H1 (cell line): ENCODE results near the gene SCNM1. TPM values are rescaled to one million over a fixed set of nuclear protein-coding genes. Genes with fewer than 3 reads are reported as not detected.
A peak's percentile ranks its signal among the peaks of the same experiment; 100 is the strongest.

ENCODE experiments used
- CTCF ChIA-PET: fragments of 300-600 bp; sonication (Branson Sonifier 250); formaldehyde crosslinking; loops from one replicate; lab custom pipeline; 2021; ENCODE audit not compliant: partially characterized antibody; lab: Charles Lee
- POLR2A ChIA-PET: fragments of 300-600 bp; sonication (Branson Sonifier 250); formaldehyde crosslinking; loops from one replicate; lab custom pipeline; 2021; ENCODE audit warnings: inconsistent platforms; ENCODE audit not compliant: partially characterized antibody; lab: Charles Lee
- DNase-seq, 2 experiments: peaks; one replicate each; pipeline versions ENCODE4 v3.0.0 to v3.0.0-alpha.2; 2010 to 2022; ENCODE audit warnings: low spot score in 2 of 2, low read depth in 1 of 2, mixed read lengths in 1 of 2
- FAIRE-seq: peaks from 2 replicates; lab custom pipeline; 2011; peaks lifted over from hg19 to GRCh38; lab: Jason Lieb, UNC
- H2AFZ ChIP-seq: 2 replicates; pipeline ENCODE4 v1.8.1; 2012; ENCODE audit warnings: low read length, inconsistent platforms
- H2AK5ac ChIP-seq: 2 replicates; pipeline ENCODE4 v1.6.1; 2013; ENCODE audit warnings: low read depth, low read length
- H2BK120ac ChIP-seq: replicated peaks from 2 replicates; pipeline ENCODE3; 2013; ENCODE audit warnings: low read depth, low read length, inconsistent platforms
- H2BK12ac ChIP-seq: 2 replicates; pipeline ENCODE4 v1.6.1; 2013; ENCODE audit warnings: low read depth, low read length
- H2BK15ac ChIP-seq: 2 replicates; pipeline ENCODE4 v1.6.1; 2013; ENCODE audit warnings: low read length
- H2BK20ac ChIP-seq: 2 replicates; pipeline ENCODE4 v1.6.1; 2013; ENCODE audit warnings: low read length
- H2BK5ac ChIP-seq: 2 replicates; pipeline ENCODE4 v1.6.1; 2013; ENCODE audit warnings: low read depth, low read length
- H3K14ac ChIP-seq: 2 replicates; pipeline ENCODE4 v1.6.1; 2013; ENCODE audit warnings: inconsistent platforms; ENCODE audit not compliant: insufficient read length
- H3K18ac ChIP-seq: 2 replicates; pipeline ENCODE4 v1.6.1; 2013; ENCODE audit warnings: low read length; ENCODE audit errors: extremely low read depth
- H3K23ac ChIP-seq: 2 replicates; pipeline ENCODE4 v1.6.1; 2013; ENCODE audit warnings: inconsistent platforms; ENCODE audit not compliant: insufficient read length
- H3K23me2 ChIP-seq: 2 replicates; pipeline ENCODE4 v1.6.1; 2013; ENCODE audit warnings: low read depth, low read length
- H3K27ac ChIP-seq: 2 replicates; pipeline ENCODE4 v1.6.1; 2011; ENCODE audit warnings: low read depth, low read length, inconsistent platforms
- H3K27me3 ChIP-seq, 4 experiments: replicated peaks in 1 of 4; 1 replicate in 1 of 4; 2 replicates in 3 of 4; pipeline versions ENCODE4 v1.6.1 to v1.8.1; 2011 to 2013; ENCODE audit warnings: low read length in 3 of 4, mild to moderate bottlenecking in 3 of 4, inconsistent platforms in 2 of 4, mixed read lengths in 2 of 4, moderate library complexity in 1 of 4; ENCODE audit not compliant: control insufficient read depth in 3 of 4, insufficient read depth in 3 of 4; ENCODE audit errors: extremely low read depth in 1 of 4
- H3K36me3 ChIP-seq, 4 experiments: 2 replicates each; pipeline versions ENCODE4 v1.6.1 to v1.8.1; 2011 to 2013; ENCODE audit warnings: mild to moderate bottlenecking in 4 of 4, low read length in 3 of 4, moderate library complexity in 2 of 4, control low read depth in 1 of 4, inconsistent platforms in 1 of 4; ENCODE audit not compliant: insufficient read depth in 4 of 4, control insufficient read depth in 2 of 4
- H3K4ac ChIP-seq: replicated peaks from 2 replicates; pipeline ENCODE3; 2013; ENCODE audit warnings: low read length, low read depth, mixed read lengths, inconsistent platforms; ENCODE audit not compliant: insufficient read length
- H3K4me1 ChIP-seq, 4 experiments: replicated peaks in 1 of 4; 1 replicate in 1 of 4; 2 replicates in 3 of 4; pipeline versions ENCODE4 v1.6.1 to v1.8.1; 2011 to 2013; ENCODE audit warnings: low read length in 3 of 4, inconsistent platforms in 2 of 4, mixed read lengths in 1 of 4; ENCODE audit not compliant: insufficient read depth in 4 of 4, control insufficient read depth in 3 of 4
- H3K4me2 ChIP-seq, 2 experiments: 2 replicates each; pipeline versions ENCODE4 v1.6.1 to v1.8.1; 2011 to 2013; ENCODE audit warnings: low read depth in 2 of 2, low read length in 2 of 2, control low read depth in 1 of 2, inconsistent platforms in 1 of 2, mild to moderate bottlenecking in 1 of 2; ENCODE audit not compliant: insufficient read depth in 1 of 2
- H3K4me3 ChIP-seq, 4 experiments: fragments of 200-600, 300-600 bp in 1 of 4; sonication (generic), shearing (Covaris generic), sonication (Bioruptor Twin) in 1 of 4; 2 replicates each; pipeline versions ENCODE4 v1.5.1 to v1.8.1; 2011 to 2016; ENCODE audit warnings: low read length in 4 of 4, low read depth in 3 of 4, control low read depth in 2 of 4, inconsistent platforms in 2 of 4, mild to moderate bottlenecking in 2 of 4, mixed read lengths in 1 of 4, moderate library complexity in 1 of 4; ENCODE audit not compliant: insufficient read depth in 2 of 4; ENCODE audit errors: extremely low read depth in 1 of 4
- H3K56ac ChIP-seq: replicated peaks from 2 replicates; pipeline ENCODE3; 2013; ENCODE audit warnings: low read depth, mild to moderate bottlenecking, mixed read lengths, low read length, inconsistent platforms; ENCODE audit not compliant: insufficient read length
- H3K79me1 ChIP-seq: 2 replicates; pipeline ENCODE4 v1.6.1; 2013; ENCODE audit warnings: low read depth, low read length, control low read depth
- H3K79me2 ChIP-seq, 2 experiments: 2 replicates each; pipeline versions ENCODE4 v1.6.1 to v1.8.1; 2012 to 2013; ENCODE audit warnings: low read length in 2 of 2, mild to moderate bottlenecking in 2 of 2, inconsistent platforms in 1 of 2; ENCODE audit not compliant: insufficient read depth in 2 of 2, control insufficient read depth in 1 of 2
- H3K9ac ChIP-seq, 4 experiments: replicated peaks in 1 of 4; 1 replicate in 1 of 4; 2 replicates in 3 of 4; pipeline versions ENCODE4 v1.6.1 to v1.8.1; 2011 to 2013; ENCODE audit warnings: low read depth in 3 of 4, low read length in 3 of 4, control low read depth in 2 of 4, mild to moderate bottlenecking in 2 of 4, moderate library complexity in 2 of 4, inconsistent platforms in 1 of 4; ENCODE audit errors: extremely low read depth in 1 of 4
- H3K9me3 ChIP-seq, 2 experiments: 2 replicates each; pipeline versions ENCODE4 v1.6.1 to v1.8.1; 2012 to 2013; ENCODE audit warnings: mild to moderate bottlenecking in 2 of 2, moderate library complexity in 2 of 2, control low read depth in 1 of 2, inconsistent platforms in 1 of 2, low read depth in 1 of 2, low read length in 1 of 2, mixed read lengths in 1 of 2; ENCODE audit not compliant: insufficient read depth in 2 of 2
- H4K20me1 ChIP-seq, 2 experiments: replicated peaks in 1 of 2; 2 replicates each; pipeline versions ENCODE3 to v1.8.1; 2011 to 2013; ENCODE audit warnings: inconsistent platforms in 2 of 2, low read length in 2 of 2, mild to moderate bottlenecking in 1 of 2; ENCODE audit not compliant: insufficient read depth in 2 of 2, control insufficient read depth in 1 of 2
- H4K5ac ChIP-seq: 2 replicates; pipeline ENCODE4 v1.6.1; 2013; ENCODE audit warnings: low read length, low read depth, mixed read lengths, inconsistent platforms; ENCODE audit not compliant: insufficient read length
- H4K8ac ChIP-seq: 2 replicates; pipeline ENCODE4 v1.8.0; 2013; ENCODE audit warnings: mild to moderate bottlenecking, moderate library complexity, low read length, inconsistent platforms; ENCODE audit not compliant: insufficient read depth; ENCODE audit errors: extremely low read depth
- H4K91ac ChIP-seq: replicated peaks from 2 replicates; pipeline ENCODE3; 2013; ENCODE audit warnings: low read length, mixed read lengths, inconsistent platforms; ENCODE audit not compliant: insufficient read length
- CTCF ChIP-seq, 3 experiments: IDR thresholded peaks; 1 replicate in 2 of 3; 2 replicates in 1 of 3; pipeline versions ENCODE4 v1.5.1 to v1.6.1; 2011; ENCODE audit warnings: low read length in 3 of 3, mild to moderate bottlenecking in 3 of 3, inconsistent platforms in 2 of 3, low read depth in 1 of 3, moderate library complexity in 1 of 3; ENCODE audit not compliant: insufficient read depth in 1 of 3; ENCODE audit errors: control extremely low read depth in 1 of 3
- HDAC2 ChIP-seq, 2 experiments: fragments of 300-600 bp in 1 of 2; sonication (generic) in 1 of 2; IDR thresholded peaks; 2 replicates each; pipeline ENCODE4 v1.6.1; 2011 to 2012; ENCODE audit warnings: low read depth in 2 of 2, low read length in 2 of 2, mild to moderate bottlenecking in 2 of 2, moderate library complexity in 2 of 2, borderline replicate concordance in 1 of 2, inconsistent platforms in 1 of 2
- HDAC6 ChIP-seq: IDR thresholded peaks from one replicate; pipeline ENCODE4 v1.7.1; 2012; ENCODE audit warnings: low read depth, mild to moderate bottlenecking, inconsistent platforms, low read length, moderate library complexity
- ZNF274 ChIP-seq: IDR thresholded peaks from 2 replicates; pipeline ENCODE4 v1.7.0; 2012; ENCODE audit warnings: low read length, borderline replicate concordance; ENCODE audit errors: extremely low read depth
- WGBS, 2 experiments: shearing (Covaris generic) in 1 of 2; methylation state at CpG; one replicate each; pipeline versions ENCODE4 v1.1.6 to v1.1.7; 2013 to 2015; ENCODE audit warnings: low lambda C conversion rate in 2 of 2, mixed read lengths in 2 of 2, inconsistent platforms in 1 of 2, low coverage in 1 of 2, missing lambda C conversion rate in 1 of 2; ENCODE audit not compliant: insufficient replicate concordance in 2 of 2, insufficient coverage in 1 of 2, insufficient read length in 1 of 2; ENCODE audit errors: extremely low coverage in 1 of 2, missing lambda C conversion rate in 1 of 2; 5-methylcytosine and 5-hydroxymethylcytosine counted together
- polyA plus RNA-seq, 7 experiments: library from polyadenylated mRNA; depleted of rRNA in 3 of 7; stranded (reverse) in 5 of 7; unstranded in 2 of 7; fragments of >200 nt in 5 of 7; fragments of 200-250 nt in 2 of 7; gene quantifications; 1 replicate in 5 of 7; 2 replicates in 1 of 7; 4 replicates in 1 of 7; pipeline versions ENCODE4 v1.2.1 to v1.2.3, GENCODE V29; 2011 to 2013; ENCODE audit warnings: missing spikeins in 2 of 7, mixed read lengths in 2 of 7
- total RNA-seq: library from RNA; stranded (reverse); fragmentation: NEBNext Ultra II Directional; extraction: Animal tissue kit (Norgen Biotek cat#: 25700); gene quantifications from 2 replicates; pipeline ENCODE4 v1.2.1, GENCODE V29; 2021

The SCNM1 gene
- total and polyA plus RNA-seq, 2 of the 8 experiments (the other 6 are each of a cell fraction or from before 2014, with no cell fraction given), result 13.6 to 46.2 TPM

- ChIA-PET POLR2A (interaction anchor here (0.6 to 10.7 kb wide), 5 partner anchors 11 to 245 kb away, joined by 3 to 124 read pairs (median 4); partner anchors contain the start of gene VPS72), CTCF (interaction anchor here (0.6 to 4.7 kb wide), 9 partner anchors 10 to 118 kb away, joined by 3 to 54 read pairs (median 4); partner anchors contain the start of genes TMOD4 and TNFAIP8L2)
- 86% methylated on average over 7 of the region's 7 CpGs; no CpG with 5 or more reads in 1 of the 2 experiments for WGBS, 2 experiments
- Histone ChIP-seq H3K14ac (no peak overlapping the region), H4K91ac (no peak overlapping the region), H3K23me2 (peaks cover 16% of the 10 kb centered on the region), H3K18ac (no peak overlapping the region), H3K9ac (no peak overlapping the region), H2BK15ac (0 out of 2 replicates have a peak overlapping the region, but pooled peaks have one; percentile 18), H2BK12ac (no peak overlapping the region), H4K20me1 (no peaks in the 10 kb centered on the region), H3K56ac (no peak overlapping the region), H2BK5ac (peak overlapping the region; percentile 55; the same call in 1 of the 2 replicates), H2AK5ac (no peak overlapping the region), H3K4me3 (no peak overlapping the region), H3K27me3 (peaks cover 0 to 17% (median 8%) of the 10 kb centered on the region in 4 experiments; a peak in 5 of 7 replicates), H3K27ac (no peak overlapping the region), H3K23ac (no peak overlapping the region), H4K8ac (no peak overlapping the region), H2BK20ac (no peak overlapping the region), H2AFZ (no peak overlapping the region), H3K79me1 (peaks cover 5% of the 10 kb centered on the region; the same call in 1 of the 2 replicates), H3K36me3 (peaks cover 0 to 4% (median 0%) of the 10 kb centered on the region in 4 experiments; a peak in 3 of 8 replicates), H3K9me3 (no peaks in the 10 kb centered on the region), H4K5ac (no peak overlapping the region), H3K4me1 (peaks cover 15 to 31% (median 21%) of the 10 kb centered on the region in 4 experiments), H2BK120ac (no peak overlapping the region), H3K79me2 (no peaks in the 10 kb centered on the region), H3K4me2 (no peak overlapping the region; a peak in 1 of 4 replicates), H3K4ac (no peak overlapping the region)
- no peak for FAIRE-seq
- TF ChIP-seq ZNF274 (no peak), CTCF (IDR thresholded peaks at IDR 0.05; ENCODE audit: control extremely low read depth in 1 of 3, insufficient read depth in 1 of 3, low read depth in 1 of 3, low read length in 3 of 3) (peak in 1 of 3 experiments; percentile 7; a peak in 1 of 4 replicates), HDAC6 (no peak), HDAC2 (IDR thresholded peaks at IDR 0.05; ENCODE audit: borderline replicate concordance in 1 of 2, low read depth in 2 of 2, low read length in 2 of 2) (no peak)
- no peak for DNase-seq
Observed at GRCh38 chr1:151143057-151143435, 22.9 kb upstream of the SCNM1 start.
